Measurements from ENCODE around the gene CLEC16A.
A peak's percentile ranks its signal among the peaks of the same experiment; 100 is the strongest.
"Not testable (repeated sequence)": the region's sequence is repeated elsewhere in the genome, so short reads cannot be mapped to it uniquely, and the experiment has no call there.

The CLEC16A gene

GRCh38 chr16:10944249-10945064 lies at the start of gene CLEC16A:
CLEC16A (plus strand) TSS chr16:10944564; CDS start chr16:10944718, 154 bp downstream.
- DNase-seq: peak; percentile 97

- no peak for DNase-seq
Measured at GRCh38 chr16:10895053-10895946, 49.1 kb upstream of the CLEC16A start.

- DNase-seq: no peak
Measured at GRCh38 chr16:10896165-10896564, 48.2 kb upstream of the CLEC16A start.

GRCh38 chr16:10896723-10897122 lies 47.6 kb upstream of the CLEC16A start:
- DNase-seq: no peak

GRCh38 chr16:10897134-10897533 lies 47.2 kb upstream of the CLEC16A start:
- DNase-seq: no peak

DNA sequence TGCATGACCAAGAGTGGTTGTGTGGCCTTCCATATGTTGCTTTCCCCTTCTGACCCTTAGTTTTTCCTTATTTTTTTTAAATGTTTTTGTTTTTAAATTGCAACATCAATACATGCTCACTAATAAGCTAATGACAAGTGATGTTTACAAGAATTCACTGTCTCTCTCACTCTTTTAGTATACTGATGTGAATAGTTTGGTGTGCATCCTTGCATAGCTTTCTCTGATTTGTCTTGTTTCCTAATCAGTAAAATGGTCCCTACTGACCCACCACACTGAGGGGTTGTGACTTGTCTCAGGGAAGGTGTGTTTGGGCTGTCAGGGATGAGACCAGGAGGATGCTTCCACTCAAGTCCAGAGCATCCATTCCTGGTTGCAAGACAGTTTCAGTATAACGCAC lies 41.4 kb upstream of the CLEC16A start:
- no peak for DNase-seq

GRCh38 chr16:10906482-10906881 lies 37.9 kb upstream of the CLEC16A start:
- DNase-seq: no peak

DNA sequence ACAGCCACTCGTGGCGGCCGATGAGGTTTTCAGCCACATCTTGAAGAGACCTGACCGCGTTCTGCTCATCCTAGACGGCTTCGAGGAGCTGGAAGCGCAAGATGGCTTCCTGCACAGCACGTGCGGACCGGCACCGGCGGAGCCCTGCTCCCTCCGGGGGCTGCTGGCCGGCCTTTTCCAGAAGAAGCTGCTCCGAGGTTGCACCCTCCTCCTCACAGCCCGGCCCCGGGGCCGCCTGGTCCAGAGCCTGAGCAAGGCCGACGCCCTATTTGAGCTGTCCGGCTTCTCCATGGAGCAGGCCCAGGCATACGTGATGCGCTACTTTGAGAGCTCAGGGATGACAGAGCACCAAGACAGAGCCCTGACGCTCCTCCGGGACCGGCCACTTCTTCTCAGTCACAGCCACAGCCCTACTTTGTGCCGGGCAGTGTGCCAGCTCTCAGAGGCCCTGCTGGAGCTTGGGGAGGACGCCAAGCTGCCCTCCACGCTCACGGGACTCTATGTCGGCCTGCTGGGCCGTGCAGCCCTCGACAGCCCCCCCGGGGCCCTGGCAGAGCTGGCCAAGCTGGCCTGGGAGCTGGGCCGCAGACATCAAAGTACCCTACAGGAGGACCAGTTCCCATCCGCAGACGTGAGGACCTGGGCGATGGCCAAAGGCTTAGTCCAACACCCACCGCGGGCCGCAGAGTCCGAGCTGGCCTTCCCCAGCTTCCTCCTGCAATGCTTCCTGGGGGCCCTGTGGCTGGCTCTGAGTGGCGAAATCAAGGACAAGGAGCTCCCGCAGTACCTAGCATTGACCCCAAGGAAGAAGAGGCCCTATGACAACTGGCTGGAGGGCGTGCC lies 37.2 kb upstream of the CLEC16A start:
- DNase-seq: no peak

- no peak for DNase-seq
Measured at GRCh38 chr16:10907757-10908045, 36.7 kb upstream of the CLEC16A start.

DNA sequence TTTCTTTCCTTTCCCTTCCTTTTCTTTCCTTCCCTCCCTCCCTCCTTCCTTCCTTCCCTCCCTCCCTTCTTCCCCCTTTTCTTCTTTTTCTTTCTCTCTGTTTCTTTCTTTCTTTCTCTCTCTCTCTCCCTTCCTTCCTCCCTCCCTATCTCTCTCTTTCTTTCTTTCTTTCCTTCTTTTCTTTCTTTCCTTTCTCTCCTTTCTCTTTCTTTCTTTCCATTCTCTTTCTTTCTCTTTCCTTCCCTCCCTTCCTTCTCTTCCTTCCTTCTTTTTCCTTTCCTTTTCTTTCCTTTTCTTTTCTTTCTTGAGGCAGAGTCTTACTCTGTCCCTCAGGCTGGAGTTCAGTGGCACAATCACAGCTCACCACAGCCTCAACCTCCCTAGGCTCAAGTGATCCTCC lies 33.1 kb upstream of the CLEC16A start:
- no peak for DNase-seq

GRCh38 chr16:10916534-10916933 lies 27.8 kb upstream of the CLEC16A start:
- DNase-seq: no peak

GRCh38 chr16:10918294-10919002 lies 25.9 kb upstream of the CLEC16A start:
- DNase-seq: peak; percentile 89

DNA sequence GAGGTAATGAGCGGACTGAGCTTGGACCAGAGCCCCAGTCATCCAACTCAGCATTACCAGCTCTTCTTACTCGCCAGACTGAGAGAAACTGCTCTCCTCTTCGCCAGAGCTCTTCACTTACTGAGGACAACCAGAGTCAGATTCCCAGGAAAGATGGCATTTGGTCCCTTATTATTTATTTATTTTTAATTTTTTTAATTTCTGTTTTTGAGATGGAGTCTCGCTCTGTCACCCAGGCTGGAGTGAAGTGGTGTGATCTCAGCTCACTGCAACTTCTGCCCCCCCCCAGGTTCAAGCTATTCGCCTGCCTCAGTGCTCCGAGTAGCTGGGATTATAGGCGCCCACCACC lies 25.4 kb upstream of the CLEC16A start:
- no peak for DNase-seq

DNA sequence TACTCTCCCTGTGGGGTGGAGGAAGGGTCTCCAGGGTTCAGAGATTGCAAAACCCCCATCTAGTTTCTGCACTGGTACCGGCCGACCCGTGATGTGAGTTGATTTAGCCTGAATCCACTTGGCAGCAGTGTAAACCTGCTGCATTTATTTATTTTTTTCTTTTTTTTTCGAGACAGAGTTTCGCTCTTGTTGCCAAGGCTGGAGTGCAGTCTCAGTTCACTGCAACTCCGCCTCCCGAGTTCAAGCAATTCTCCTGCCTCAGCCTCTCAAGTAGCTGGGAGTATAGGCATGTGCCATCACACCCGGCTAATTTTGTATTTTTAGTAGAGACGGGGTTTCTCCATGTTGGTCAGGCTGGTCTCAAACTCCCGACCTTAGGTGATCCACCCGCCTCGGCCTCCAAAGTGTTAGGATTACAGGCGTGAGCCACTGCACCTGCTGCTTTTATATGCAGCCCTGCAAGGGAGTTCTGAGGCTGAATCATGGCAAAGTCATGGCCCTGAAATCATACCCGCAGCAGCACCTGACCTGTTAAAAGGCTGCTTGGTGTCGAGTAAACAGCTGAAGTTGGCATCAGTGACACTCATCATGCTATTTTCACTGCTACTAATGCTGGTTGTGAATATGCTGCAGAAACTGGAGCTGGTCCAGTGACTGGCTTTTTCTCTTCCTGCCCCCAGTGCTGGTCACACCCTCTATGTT lies 23.5 kb upstream of the CLEC16A start:
- DNase-seq: no peak

GRCh38 chr16:10921536-10922327 lies 22.6 kb upstream of the CLEC16A start:
- DNase-seq: no peak

DNA sequence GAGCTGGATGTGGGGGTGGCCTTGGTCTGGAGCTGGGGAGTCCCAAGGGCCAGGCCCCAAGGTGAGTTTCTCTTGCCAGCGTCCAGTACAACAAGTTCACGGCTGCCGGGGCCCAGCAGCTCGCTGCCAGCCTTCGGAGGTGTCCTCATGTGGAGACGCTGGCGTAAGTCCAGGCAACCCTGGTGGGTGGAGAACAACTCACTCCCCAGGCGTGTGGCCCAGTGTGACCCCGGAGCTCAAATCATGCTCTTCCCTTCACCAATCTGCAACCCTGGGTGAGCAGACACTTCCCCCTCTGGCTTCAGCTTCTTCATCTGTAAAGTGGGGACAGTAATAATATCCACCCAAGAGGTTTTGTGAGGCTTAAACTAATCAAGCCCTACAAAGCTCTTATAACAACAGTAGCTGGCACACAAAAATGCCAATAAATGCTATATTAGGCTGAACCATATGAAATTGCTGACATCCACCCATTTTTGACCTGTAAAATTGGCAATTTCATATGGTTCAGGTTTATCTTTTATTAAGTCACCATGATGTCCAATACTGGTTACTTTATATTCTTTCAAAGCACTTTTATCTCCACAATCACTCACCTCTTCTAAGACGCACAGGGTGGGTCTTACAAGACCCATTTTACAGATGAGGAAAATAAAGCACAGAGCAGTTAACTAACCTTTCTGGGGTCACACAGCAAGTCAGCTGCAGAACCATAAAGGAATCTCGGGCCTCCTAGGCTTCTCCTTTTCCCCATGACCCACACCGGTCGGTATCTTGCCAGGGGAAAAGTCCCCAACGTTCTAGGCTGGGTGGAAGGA lies 21.8 kb upstream of the CLEC16A start:
- no peak for DNase-seq

GRCh38 chr16:10923146-10923649 lies 21.2 kb upstream of the CLEC16A start:
- no peak for DNase-seq

DNA sequence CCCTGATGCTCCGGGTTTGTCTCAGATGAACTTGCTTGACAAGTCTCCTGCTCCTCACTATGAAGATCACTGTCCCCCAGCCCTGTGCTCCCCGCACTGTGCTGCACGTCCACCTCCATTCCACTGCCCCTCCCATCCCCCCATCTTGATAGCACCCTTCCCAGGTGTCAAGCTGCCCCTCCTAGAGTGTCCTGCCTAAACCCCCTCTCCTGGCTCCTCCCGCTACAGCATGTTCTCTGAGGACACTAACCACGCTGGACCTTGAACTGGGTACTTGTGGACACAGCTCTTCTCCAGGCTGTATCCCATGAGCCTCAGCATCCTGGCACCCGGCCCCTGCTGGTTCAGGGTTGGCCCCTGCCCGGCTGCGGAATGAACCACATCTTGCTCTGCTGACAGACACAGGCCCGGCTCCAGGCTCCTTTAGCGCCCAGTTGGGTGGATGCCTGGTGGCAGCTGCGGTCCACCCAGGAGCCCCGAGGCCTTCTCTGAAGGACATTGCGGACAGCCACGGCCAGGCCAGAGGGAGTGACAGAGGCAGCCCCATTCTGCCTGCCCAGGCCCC lies 20.6 kb upstream of the CLEC16A start:
- DNase-seq: no peak

- not testable (repeated sequence) for DNase-seq
Measured at GRCh38 chr16:10925285-10925684, 19.1 kb upstream of the CLEC16A start.

- DNase-seq: no peak
Measured at GRCh38 chr16:10926094-10926493, 18.3 kb upstream of the CLEC16A start.
